ENCODE measurements around the gene KNDC1.
"Not testable (repeated sequence)": the region's sequence is repeated elsewhere in the genome, so short reads cannot be mapped to it uniquely, and the experiment has no call there.

KNDC1 gene

GRCh38 chr10:133159950-133160825, at the start of gene KNDC1:
KNDC1 (plus strand) TSS chr10:133160219; CDS start chr10:133160468, 249 bp downstream.
- DNase-seq: peak; percentile 45
- in situ Hi-C loops (cut with HindIII; ENCODE audit: low pct_ligation_motif_present, low pct_unique_long_range_greater_than_20kb, low sequenced_read_pairs): no loop called here

- in situ Hi-C loops (cut with HindIII; ENCODE audit: low pct_ligation_motif_present, low pct_unique_long_range_greater_than_20kb, low sequenced_read_pairs): no loop called here
- DNase-seq: no peak
These were observed 49.3 kb upstream of the KNDC1 start for GRCh38 chr10:133110609-133111275.

- DNase-seq; in situ Hi-C loops (cut with HindIII; ENCODE audit: low pct_ligation_motif_present, low pct_unique_long_range_greater_than_20kb, low sequenced_read_pairs): not testable (repeated sequence)
These were observed 48.4 kb upstream of the KNDC1 start for GRCh38 chr10:133111640-133112039.

- in situ Hi-C loops (cut with HindIII; ENCODE audit: low pct_ligation_motif_present, low pct_unique_long_range_greater_than_20kb, low sequenced_read_pairs): no loop called here
- DNase-seq: no peak
These were observed 46.7 kb upstream of the KNDC1 start for GRCh38 chr10:133113146-133113830.

- in situ Hi-C loops (cut with HindIII; ENCODE audit: low pct_ligation_motif_present, low pct_unique_long_range_greater_than_20kb, low sequenced_read_pairs): no loop called here
- no peak for DNase-seq
These were observed 46.2 kb upstream of the KNDC1 start for GRCh38 chr10:133113847-133114246.

GRCh38 chr10:133114251-133114650, 45.8 kb upstream of the KNDC1 start:
- in situ Hi-C loops (cut with HindIII; ENCODE audit: low pct_ligation_motif_present, low pct_unique_long_range_greater_than_20kb, low sequenced_read_pairs): no loop called here
- DNase-seq: no peak

- in situ Hi-C loops (cut with HindIII; ENCODE audit: low pct_ligation_motif_present, low pct_unique_long_range_greater_than_20kb, low sequenced_read_pairs): no loop called here
- DNase-seq: no peak
These were observed 45.1 kb upstream of the KNDC1 start for GRCh38 chr10:133114726-133115452.

- DNase-seq: no peak
- in situ Hi-C loops (cut with HindIII; ENCODE audit: low pct_ligation_motif_present, low pct_unique_long_range_greater_than_20kb, low sequenced_read_pairs): no loop called here
These were observed 44.6 kb upstream of the KNDC1 start for GRCh38 chr10:133115453-133115842.

- in situ Hi-C loops (cut with HindIII; ENCODE audit: low pct_ligation_motif_present, low pct_unique_long_range_greater_than_20kb, low sequenced_read_pairs): no loop called here
These were observed 44.0 kb upstream of the KNDC1 start for GRCh38 chr10:133115976-133116375.

GRCh38 chr10:133116455-133116854, 43.6 kb upstream of the KNDC1 start:
- in situ Hi-C loops (cut with HindIII; ENCODE audit: low pct_ligation_motif_present, low pct_unique_long_range_greater_than_20kb, low sequenced_read_pairs): no loop called here
- no peak for DNase-seq

More at GRCh38 chr10:133115976-133116375, 44.0 kb upstream of the KNDC1 start:
- DNase-seq: no peak

- in situ Hi-C loops (cut with HindIII; ENCODE audit: low pct_ligation_motif_present, low pct_unique_long_range_greater_than_20kb, low sequenced_read_pairs): no loop called here
These were observed 42.9 kb upstream of the KNDC1 start for GRCh38 chr10:133117036-133117687.

GRCh38 chr10:133117688-133118071, 42.3 kb upstream of the KNDC1 start:
- in situ Hi-C loops (cut with HindIII; ENCODE audit: low pct_ligation_motif_present, low pct_unique_long_range_greater_than_20kb, low sequenced_read_pairs): no loop called here
- DNase-seq: no peak

More at GRCh38 chr10:133117036-133117687, 42.9 kb upstream of the KNDC1 start:
- DNase-seq: no peak

GRCh38 chr10:133121479-133121878, 38.5 kb upstream of the KNDC1 start:
- no peak for DNase-seq
- in situ Hi-C loops (cut with HindIII; ENCODE audit: low pct_ligation_motif_present, low pct_unique_long_range_greater_than_20kb, low sequenced_read_pairs): no loop called here

GRCh38 chr10:133122171-133122935, 37.7 kb upstream of the KNDC1 start:
- in situ Hi-C loops (cut with HindIII; ENCODE audit: low pct_ligation_motif_present, low pct_unique_long_range_greater_than_20kb, low sequenced_read_pairs): no loop called here
- no peak for DNase-seq

- DNase-seq: no peak
- in situ Hi-C loops (cut with HindIII; ENCODE audit: low pct_ligation_motif_present, low pct_unique_long_range_greater_than_20kb, low sequenced_read_pairs): no loop called here
These were observed 36.8 kb upstream of the KNDC1 start for GRCh38 chr10:133123050-133123745.

GRCh38 chr10:133123746-133124356, 36.2 kb upstream of the KNDC1 start:
- no peak for DNase-seq
- in situ Hi-C loops (cut with HindIII; ENCODE audit: low pct_ligation_motif_present, low pct_unique_long_range_greater_than_20kb, low sequenced_read_pairs): no loop called here
